ENCODE measurements around the gene ELK4.

GRCh38 chr1:205680073-205680851, 48.5 kb upstream of the ELK4 start, which contains the start of gene SLC45A3:
- TF ChIP-seq FOXA1 (IDR thresholded peaks at IDR 0.05) (no peak), BHLHE40 (IDR thresholded peaks at IDR 0.05; ENCODE audit: borderline replicate concordance) (no peak), ELF4 (IDR thresholded peaks at IDR 0.05) (no peak)

All from HEK293T (cell line).